HL-60/S4 treated with phorbol 12-myristate 13-acetate at 8.2 ng/mL for 4 days and 3 days (cell line): ENCODE results near the gene PLEKHH2.
"Not testable (repeated sequence)": the region's sequence is repeated elsewhere in the genome, so short reads cannot be mapped to it uniquely, and the experiment has no call there.

ENCODE experiments used
- in situ Hi-C: fragments of 300-500 bp; cut with MboI; formaldehyde crosslinking; loops from 2 replicates; pipeline ENCODE4 v1.15.0; 2022; ENCODE audit warnings: low sequenced_read_pairs

Gene PLEKHH2

GRCh38 chr2:43715300-43716098 is 78.4 kb downstream of the PLEKHH2 start:
- in situ Hi-C loops, result no loop called here

DNA sequence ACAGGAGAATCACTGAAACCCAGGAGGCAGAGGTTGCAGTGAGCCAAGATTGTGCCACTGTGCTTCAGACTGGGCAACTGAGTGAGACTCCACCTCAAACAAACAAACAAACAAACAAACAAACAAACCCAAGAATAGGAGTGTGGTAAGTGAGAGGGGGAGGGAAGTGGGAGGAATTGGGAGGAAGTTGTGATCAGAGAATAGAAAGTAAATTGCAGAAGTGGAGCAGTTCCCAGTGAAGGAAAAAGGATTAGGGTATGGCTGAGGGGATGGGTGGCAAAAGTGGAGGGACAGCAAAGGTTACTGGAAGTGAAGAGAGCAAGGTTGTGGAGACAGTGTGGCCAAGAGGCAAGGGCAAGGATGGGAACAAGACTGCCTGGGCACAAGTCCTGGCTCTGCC is 80.3 kb downstream of the PLEKHH2 start:
- in situ Hi-C loops, result no loop called here

DNA sequence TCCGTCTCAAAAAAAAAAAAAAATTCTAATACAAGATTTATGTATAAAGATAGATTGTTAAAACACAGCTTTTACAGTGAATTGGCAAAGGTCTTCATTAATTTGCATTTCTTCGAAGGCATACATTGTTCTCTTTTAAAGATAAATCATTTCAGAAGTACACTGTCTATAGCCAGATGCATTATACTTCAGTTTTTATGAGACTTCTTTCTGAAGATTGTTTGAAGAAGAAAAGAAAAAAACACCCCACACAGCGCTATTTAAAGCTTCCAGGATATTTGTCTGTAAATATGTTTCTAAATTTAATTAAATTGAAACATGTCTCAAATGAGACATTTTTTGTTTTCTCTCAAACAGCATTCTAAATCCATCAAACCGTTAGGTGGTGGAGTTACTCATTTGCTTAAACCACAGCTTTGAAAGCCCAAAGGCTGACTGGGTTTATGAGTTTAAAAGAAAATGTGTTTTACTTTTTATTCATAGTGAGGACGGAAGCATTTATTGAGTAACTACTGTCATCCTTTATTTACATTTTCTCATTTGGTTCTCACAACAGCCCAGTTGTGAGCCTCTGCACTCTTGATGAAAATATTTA is 81.6 kb downstream of the PLEKHH2 start:
- in situ Hi-C loops, result no loop called here

DNA sequence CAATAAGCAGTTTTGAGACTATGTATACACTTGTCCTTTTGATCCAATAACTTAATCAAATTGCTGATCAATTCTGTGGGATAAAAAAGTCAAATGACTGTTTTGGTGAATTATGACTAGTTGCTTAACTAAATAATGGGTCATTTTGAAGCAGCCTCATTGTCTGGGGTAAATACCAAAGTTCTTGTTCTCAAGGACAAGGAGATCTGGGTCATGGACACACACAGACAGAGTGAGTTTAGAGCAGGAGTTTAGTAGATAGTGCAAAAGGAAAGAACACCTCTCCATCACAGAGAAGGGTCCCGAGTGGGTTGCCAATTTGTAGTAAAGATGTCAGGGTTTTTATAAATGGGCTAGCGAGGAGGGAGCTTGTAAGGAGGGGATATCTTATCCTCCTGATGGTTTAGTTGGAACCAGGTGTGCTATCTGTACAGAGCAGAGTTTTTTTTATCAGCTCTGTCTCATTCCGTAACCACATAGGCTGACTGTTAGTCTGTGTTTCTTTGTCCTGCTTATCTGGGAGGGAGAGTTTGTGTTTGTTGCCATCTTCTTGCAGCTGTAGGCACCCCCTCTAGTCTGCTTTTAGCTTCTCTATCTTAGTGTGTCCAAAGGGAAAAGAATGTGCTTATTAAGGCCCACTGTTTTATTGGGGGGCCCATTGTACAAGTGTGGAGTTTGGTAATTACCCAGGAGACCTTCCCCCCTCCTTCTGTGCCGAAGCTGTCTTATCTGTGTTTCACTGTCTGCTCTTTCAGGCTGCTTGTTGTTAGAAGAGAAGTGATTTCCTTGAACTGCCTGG is 87.9 kb downstream of the PLEKHH2 start:
- in situ Hi-C loops, result no loop called here

DNA sequence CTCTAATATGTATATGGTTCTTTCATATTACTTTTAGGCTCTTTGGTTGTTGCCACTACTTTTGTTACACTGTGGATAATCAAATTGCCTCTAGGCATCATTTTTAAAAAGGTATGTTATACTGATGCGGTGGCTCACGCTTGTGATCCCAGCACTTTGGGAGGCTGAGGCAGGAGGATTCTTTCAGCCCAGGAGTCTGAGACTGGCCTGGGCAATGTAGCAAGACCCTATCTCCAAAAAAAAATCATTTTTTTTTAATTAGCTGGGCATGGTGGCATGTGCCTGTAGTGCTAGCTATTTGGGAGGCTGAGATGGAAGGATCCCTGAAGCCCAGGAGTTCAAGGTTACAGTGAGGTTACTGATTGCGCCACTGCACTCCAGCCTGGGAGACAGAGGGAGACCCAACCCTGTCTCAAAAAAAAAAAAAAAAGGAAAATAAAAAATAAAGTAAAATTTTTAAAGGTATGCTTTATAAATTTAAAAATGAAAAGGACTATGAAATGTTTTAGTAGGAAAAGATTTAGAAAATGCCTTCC is 88.7 kb downstream of the PLEKHH2 start:
- in situ Hi-C loops, result no loop called here

DNA sequence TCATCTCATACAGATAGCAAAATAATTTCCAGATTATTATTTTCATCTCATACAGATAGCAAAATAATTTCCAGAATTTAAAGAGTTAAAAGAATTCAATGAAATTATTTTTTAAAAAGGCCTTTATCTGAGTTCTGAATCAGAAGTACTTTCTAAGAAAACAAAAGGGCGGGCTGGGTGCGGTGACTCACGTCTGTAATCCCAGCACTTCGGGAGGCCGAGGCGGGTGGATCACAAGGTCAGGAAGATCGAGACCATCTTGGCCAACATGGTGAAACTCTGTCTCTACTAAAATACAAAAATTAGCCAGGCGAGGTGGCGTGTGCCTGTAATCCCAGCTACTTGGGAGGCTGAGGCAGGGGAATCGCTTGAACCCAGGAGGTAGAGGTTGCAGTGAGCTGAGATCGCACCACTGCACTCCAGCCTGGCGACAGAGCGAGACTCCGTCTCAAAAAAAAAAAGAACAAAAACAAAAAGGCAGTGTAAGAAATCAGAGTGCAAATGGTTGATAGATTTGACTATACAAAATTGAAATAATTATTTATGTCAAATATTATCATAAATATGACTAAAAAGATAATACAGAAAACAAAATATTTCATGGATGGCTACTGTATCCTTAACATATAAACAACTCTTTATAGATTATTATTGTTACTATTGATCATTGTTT is 90.0 kb downstream of the PLEKHH2 start:
- in situ Hi-C loops, result not testable (repeated sequence)

DNA sequence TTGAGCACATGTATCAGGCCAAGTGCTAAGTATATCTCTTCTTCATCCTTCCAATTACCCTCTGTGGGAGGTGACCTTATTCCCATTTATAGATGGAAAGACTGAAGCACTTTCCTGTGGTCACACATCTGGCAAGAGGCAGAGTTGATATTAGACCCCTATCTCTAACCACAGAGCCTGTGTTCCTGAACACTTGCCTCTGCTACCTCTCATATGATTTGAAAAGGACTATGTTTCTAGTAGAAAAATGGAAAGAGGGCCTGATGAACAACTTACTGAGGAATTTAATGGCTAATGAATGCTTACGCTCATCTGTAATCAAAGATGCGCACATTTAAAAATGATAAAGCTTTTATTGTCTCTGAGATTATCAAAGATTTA is 90.6 kb downstream of the PLEKHH2 start:
- in situ Hi-C loops, result no loop called here

- in situ Hi-C loops, result no loop called here
Observed at GRCh38 chr2:43729491-43730174, 92.6 kb downstream of the PLEKHH2 start.

GRCh38 chr2:43731211-43731610 is 94.2 kb downstream of the PLEKHH2 start:
- in situ Hi-C loops, result no loop called here

DNA sequence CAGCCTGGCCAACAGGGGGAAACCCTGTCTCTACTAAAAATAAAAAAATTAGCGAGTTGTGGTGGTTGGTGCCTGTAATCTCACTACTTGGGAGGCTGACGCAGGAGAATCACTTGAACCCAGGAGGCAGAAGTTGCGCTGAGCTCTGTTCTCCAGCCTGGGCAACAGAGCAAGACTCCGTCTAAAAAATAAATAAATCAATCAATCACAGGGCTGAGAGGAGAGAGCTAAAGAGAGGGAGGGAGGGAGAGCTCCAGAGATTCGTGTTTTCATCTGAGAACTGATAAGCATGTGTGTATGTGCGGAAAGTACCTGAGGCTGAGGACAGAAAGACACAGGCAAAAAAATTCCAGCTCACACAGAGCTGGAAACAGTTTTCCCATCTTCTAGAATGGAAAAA is 99.6 kb downstream of the PLEKHH2 start:
- in situ Hi-C loops, result no loop called here

DNA sequence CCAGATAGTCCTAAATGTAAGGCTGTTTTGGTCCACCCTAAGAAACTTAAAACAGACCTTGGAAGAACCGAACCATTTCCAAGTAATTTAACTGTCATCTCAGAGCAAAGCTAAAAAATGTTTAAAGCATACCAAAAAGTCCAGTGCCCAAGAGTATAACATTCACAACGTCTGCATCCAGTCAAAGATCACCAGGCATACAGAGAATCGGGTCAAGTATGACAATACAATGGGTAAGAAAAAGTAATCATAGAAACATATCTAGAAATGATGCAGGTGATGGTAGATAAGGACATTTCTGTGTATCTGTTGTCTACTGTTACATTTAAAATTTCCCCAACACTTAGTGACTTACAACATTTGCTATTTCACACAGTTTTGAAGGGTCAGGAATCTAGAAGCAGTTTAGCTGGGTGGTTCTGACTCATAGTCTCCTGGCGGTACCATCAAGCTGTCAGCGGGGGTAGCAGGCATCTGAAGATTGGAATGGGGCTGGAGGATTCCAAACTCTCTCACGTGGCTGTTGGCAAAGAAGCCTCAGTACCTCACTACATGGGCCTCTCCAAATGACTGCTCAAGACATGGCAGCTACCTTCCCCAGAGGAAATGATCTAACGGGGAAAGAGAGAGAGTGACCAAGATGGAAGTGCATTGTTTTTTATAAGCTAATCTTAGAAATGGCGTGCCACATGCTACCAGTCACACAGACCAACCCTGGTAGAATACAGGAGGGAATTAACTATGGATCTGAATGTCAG is 100.2 kb downstream of the PLEKHH2 start:
- in situ Hi-C loops, result no loop called here

DNA sequence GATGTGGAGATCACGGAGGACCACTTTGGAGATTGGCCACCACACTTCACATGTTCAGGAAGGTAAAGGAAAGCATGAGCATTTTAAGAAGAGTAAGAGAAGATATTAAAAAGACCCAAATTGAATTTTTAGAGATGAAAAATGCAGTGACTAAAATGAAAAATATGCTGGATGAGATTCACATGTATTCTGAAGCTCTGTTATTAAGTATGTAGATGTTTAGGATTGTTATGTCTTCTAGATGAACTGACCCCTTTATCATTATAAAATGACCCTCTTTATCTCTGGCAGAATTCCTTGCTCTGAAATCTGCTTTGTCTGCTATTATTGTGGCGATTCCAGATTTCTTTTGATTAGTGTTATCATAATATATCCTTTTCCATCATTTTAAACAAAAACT is 100.8 kb downstream of the PLEKHH2 start:
- in situ Hi-C loops, result no loop called here

GRCh38 chr2:43738257-43738656 is 101.2 kb downstream of the PLEKHH2 start:
- in situ Hi-C loops, result no loop called here

DNA sequence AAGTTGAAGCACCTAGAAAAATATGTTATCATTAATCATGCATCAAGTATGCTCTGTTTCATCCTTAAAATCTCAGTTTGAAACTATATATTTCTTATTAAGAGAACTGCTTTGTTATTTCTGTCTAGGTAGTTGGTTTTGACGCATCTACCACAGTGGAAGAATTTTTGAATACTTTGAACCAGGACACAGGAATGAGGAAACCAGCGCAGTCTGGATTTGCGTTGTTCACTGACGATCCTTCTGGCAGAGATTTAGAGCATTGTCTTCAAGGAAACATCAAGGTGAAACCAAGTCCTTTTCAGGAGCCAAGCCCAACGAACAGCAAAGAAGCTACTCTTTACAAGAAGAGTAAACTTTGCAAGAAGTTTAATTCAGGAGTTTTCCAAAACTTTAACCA is 106.6 kb downstream of the PLEKHH2 start:
- in situ Hi-C loops, result no loop called here

DNA sequence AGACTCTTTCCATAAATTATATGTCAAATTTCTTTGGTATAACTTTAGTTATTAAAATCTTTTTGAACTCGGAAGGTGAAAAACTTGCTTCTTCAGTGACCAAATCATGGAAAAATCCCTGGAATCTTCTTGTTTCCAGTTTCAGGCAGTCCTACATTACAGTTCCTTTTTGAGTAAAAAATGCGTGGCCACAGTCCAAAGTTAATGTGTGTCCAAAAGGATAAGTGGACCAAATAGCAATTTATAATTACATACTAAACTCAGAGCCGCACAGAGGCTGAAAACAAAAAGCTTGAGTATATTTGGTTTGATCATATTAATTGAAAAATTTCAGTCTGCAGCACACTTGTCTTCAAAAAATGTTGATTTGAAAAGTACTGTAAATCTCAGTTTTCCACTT is 108.4 kb downstream of the PLEKHH2 start:
- in situ Hi-C loops, result no loop called here

GRCh38 chr2:43748333-43748732 is 111.3 kb downstream of the PLEKHH2 start:
- in situ Hi-C loops, result no loop called here

GRCh38 chr2:43749583-43749982 is 112.5 kb downstream of the PLEKHH2 start:
- in situ Hi-C loops, result no loop called here

GRCh38 chr2:43751476-43751990 is 114.5 kb downstream of the PLEKHH2 start:
- in situ Hi-C loops, result no loop called here

- in situ Hi-C loops, result no loop called here
Observed at GRCh38 chr2:43752302-43752701, 115.2 kb downstream of the PLEKHH2 start.

GRCh38 chr2:43754180-43754579 is 117.1 kb downstream of the PLEKHH2 start:
- in situ Hi-C loops, result no loop called here
